Adrenal gland (tissue), 5 donors: ENCODE results near the gene JPT1.
"Not testable (repeated sequence)": the region's sequence is repeated elsewhere in the genome, so short reads cannot be mapped to it uniquely, and the experiment has no call there.

Source experiments
- CTCF ChIP-seq, 6 experiments: fragments of 450-650 bp in 4 of 6; fragments of 200-600 bp in 2 of 6; sonication (generic) in 1 of 6; IDR thresholded peaks; 1 replicate in 5 of 6; 2 replicates in 1 of 6; pipeline versions ENCODE4 v1.5.1 to v1.8.0; 2016 to 2021; ENCODE audit warnings: antibody characterized with exemption in 6 of 6, mild to moderate bottlenecking in 2 of 6, moderate library complexity in 1 of 6
- POLR2A ChIP-seq, 2 donors: fragments of 450-650 bp; IDR thresholded peaks; one replicate each; pipeline ENCODE4 v1.6.1; 2017; ENCODE audit warnings: antibody characterized with exemption in 2 of 2, mild to moderate bottlenecking in 2 of 2, moderate library complexity in 1 of 2
- donor health status: DM: no; HTN: no; CAD: no.

- TF ChIP-seq CTCF, POLR2A (IDR thresholded peaks at IDR 0.05): not testable (repeated sequence)
These were observed 22.0 kb downstream of the JPT1 start for GRCh38 chr17:75132018-75133000.
